DOHH2 (cell line): ENCODE measurements around the gene SCGB3A1.

Experiments used
- H3F3A ChIP-seq: fragments of 200-600 bp; sonication (generic), shearing (Covaris generic); 2 replicates; pipeline ENCODE4 v1.6.0; 2016; ENCODE audit warnings: antibody characterized with exemption, mild to moderate bottlenecking; ENCODE audit not compliant: control insufficient read depth, insufficient read depth
- H3K27ac ChIP-seq: fragments of 200-600 bp; sonication (generic); 2 replicates; pipeline ENCODE4 v1.5.1; 2014; ENCODE audit warnings: low read depth, mild to moderate bottlenecking, low read length, moderate library complexity
- H3K27me3 ChIP-seq: fragments of 200-600 bp; sonication (generic); 2 replicates; pipeline ENCODE4 v1.6.1; 2014; ENCODE audit warnings: mild to moderate bottlenecking, low read length, mixed read lengths; ENCODE audit not compliant: control insufficient read depth
- H3K36me3 ChIP-seq: fragments of 200-600 bp; sonication (generic); 2 replicates; pipeline ENCODE4 v1.6.1; 2014; ENCODE audit warnings: mild to moderate bottlenecking, low read length, moderate library complexity, mixed read lengths; ENCODE audit not compliant: control insufficient read depth
- H3K4me1 ChIP-seq: fragments of 200-600 bp; sonication (generic); 2 replicates; pipeline ENCODE4 v1.6.1; 2014; ENCODE audit warnings: mild to moderate bottlenecking, low read length, mixed read lengths; ENCODE audit not compliant: control insufficient read depth
- H3K4me2 ChIP-seq: fragments of 200-600 bp; sonication (generic); 2 replicates; pipeline ENCODE4 v1.6.0; 2014; ENCODE audit warnings: mild to moderate bottlenecking, low read length, moderate library complexity
- H3K4me3 ChIP-seq: fragments of 200-600 bp; sonication (generic); 2 replicates; pipeline ENCODE4 v1.5.1; 2014; ENCODE audit warnings: mild to moderate bottlenecking, low read length, mixed read lengths
- H3K79me2 ChIP-seq: fragments of 200-600 bp; sonication (generic); 2 replicates; pipeline ENCODE4 v1.6.1; 2014; ENCODE audit warnings: mild to moderate bottlenecking, low read length, mixed read lengths; ENCODE audit not compliant: control insufficient read depth
- H3K9me2 ChIP-seq: fragments of 200-600 bp; sonication (generic); replicated peaks from 2 replicates; pipeline ENCODE4 v1.6.1; 2014; ENCODE audit warnings: mild to moderate bottlenecking, low read length, mixed read lengths; ENCODE audit not compliant: control insufficient read depth
- H3K9me3 ChIP-seq: fragments of 200-600 bp; sonication (generic); 2 replicates; pipeline ENCODE4 v1.6.1; 2014; ENCODE audit warnings: antibody characterized with exemption, low read length, mixed read lengths; ENCODE audit not compliant: control insufficient read depth, insufficient read depth
- H4K20me1 ChIP-seq: fragments of 200-600 bp; sonication (generic); 2 replicates; pipeline ENCODE4 v1.6.0; 2014; ENCODE audit warnings: low read depth, mild to moderate bottlenecking, antibody characterized with exemption, low read length, moderate library complexity; ENCODE audit not compliant: control insufficient read depth, insufficient read depth
- CTCF ChIP-seq: fragments of 200-600 bp; sonication (generic); IDR thresholded peaks from one replicate; pipeline ENCODE4 v1.5.1; 2014; ENCODE audit warnings: antibody characterized with exemption, mild to moderate bottlenecking, low read depth, low read length; ENCODE audit not compliant: poor library complexity, severe bottlenecking
- EZH2phosphoT487 ChIP-seq: fragments of 200-600 bp; sonication (generic); IDR thresholded peaks from 2 replicates; pipeline ENCODE4 v1.6.1; 2017; ENCODE audit warnings: borderline replicate concordance, mild to moderate bottlenecking, antibody characterized with exemption, low read length, moderate library complexity, mixed read lengths

Gene SCGB3A1

GRCh38 chr5:180626661-180627385 lies 35.5 kb upstream of the SCGB3A1 start:
- Histone ChIP-seq H3K79me2 (no peaks in the 10 kb centered on the region), H3F3A (no peaks in the 10 kb centered on the region), H3K4me2 (no peak overlapping the region), H3K4me3 (no peak overlapping the region), H4K20me1 (no peaks in the 10 kb centered on the region), H3K9me2 (no peaks in the 10 kb centered on the region), H3K4me1 (peaks cover 9% of the 10 kb centered on the region), H3K27me3 (no peaks in the 10 kb centered on the region), H3K36me3 (no peaks in the 10 kb centered on the region), H3K27ac (no peak overlapping the region), H3K9me3 (no peaks in the 10 kb centered on the region)
- TF ChIP-seq CTCF (no peak), EZH2phosphoT487 (no peak)

- H3K4me2 ChIP-seq = no peak overlapping the region
- no peaks in the 10 kb centered on the region for H3K9me3 ChIP-seq
- no peaks in the 10 kb centered on the region for H3K79me2 ChIP-seq
- H4K20me1 ChIP-seq = no peaks in the 10 kb centered on the region
- H3K9me2 ChIP-seq = no peaks in the 10 kb centered on the region
- no peak overlapping the region for H3K27ac ChIP-seq
- no peak overlapping the region for H3K4me3 ChIP-seq
- no peaks in the 10 kb centered on the region for H3K27me3 ChIP-seq
- TF ChIP-seq CTCF = no peak
- no peak for TF ChIP-seq EZH2phosphoT487
- no peaks in the 10 kb centered on the region for H3F3A ChIP-seq
- H3K4me1 ChIP-seq = peaks cover 9% of the 10 kb centered on the region
- no peaks in the 10 kb centered on the region for H3K36me3 ChIP-seq
Observed at GRCh38 chr5:180625791-180626660, 34.7 kb upstream of the SCGB3A1 start.

DNA sequence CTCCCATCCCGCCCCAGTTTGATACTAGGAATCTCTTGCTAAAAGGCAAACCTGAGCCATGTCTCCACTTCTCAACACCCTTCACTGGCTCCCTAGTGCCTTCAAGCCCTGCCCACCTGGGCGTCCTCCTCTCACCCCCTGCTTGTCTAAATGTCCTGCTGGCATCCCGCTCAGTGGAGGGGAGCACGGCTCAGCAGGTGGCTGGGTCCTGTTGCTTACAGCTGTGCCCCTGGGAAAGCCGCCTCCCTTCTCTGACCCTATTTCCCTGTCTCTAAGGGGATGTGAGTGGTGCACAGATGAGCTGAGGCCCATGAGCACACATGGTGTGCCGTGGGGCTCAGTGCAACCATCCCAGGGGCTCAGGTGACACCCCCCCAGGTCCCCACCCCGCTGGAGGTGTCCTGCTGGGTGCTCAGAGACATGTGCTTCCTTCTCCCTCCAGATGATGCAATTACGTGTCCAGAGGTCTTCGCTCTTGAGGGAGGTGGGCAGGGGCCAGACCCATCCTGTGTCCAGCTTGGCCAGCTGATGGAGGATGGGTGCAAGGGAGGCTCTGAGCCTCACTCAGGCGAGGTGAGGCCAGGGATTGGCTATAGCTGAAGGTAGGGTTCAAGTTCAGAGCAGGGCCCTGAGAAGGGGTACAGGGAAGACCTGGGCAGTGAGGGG lies 34.0 kb upstream of the SCGB3A1 start:
- Histone ChIP-seq H4K20me1 (no peaks in the 10 kb centered on the region), H3K27me3 (no peaks in the 10 kb centered on the region), H3K27ac (no peak overlapping the region), H3K9me2 (no peaks in the 10 kb centered on the region), H3F3A (no peaks in the 10 kb centered on the region), H3K9me3 (no peaks in the 10 kb centered on the region), H3K4me2 (no peak overlapping the region), H3K4me3 (no peak overlapping the region), H3K4me1 (peaks cover 9% of the 10 kb centered on the region), H3K79me2 (no peaks in the 10 kb centered on the region), H3K36me3 (no peaks in the 10 kb centered on the region)
- TF ChIP-seq CTCF (no peak), EZH2phosphoT487 (no peak)
